AG04450 (cell line): Measurements from ENCODE around the gene DBH. TPM values are rescaled to one million over a fixed set of nuclear protein-coding genes. Genes with fewer than 3 reads are reported as not detected.

ENCODE experiments used
- CTCF ChIA-PET: fragments of 300-600, 350-600 bp; formaldehyde crosslinking; extraction: SDS; loops from one replicate; lab custom pipeline; 2022; ENCODE audit warnings: antibody characterized with exemption, inconsistent platforms; lab: Charles Lee
- POLR2A ChIA-PET: fragments of 350-600 bp; formaldehyde crosslinking; extraction: SDS; loops from one replicate; lab custom pipeline; 2021; ENCODE audit warnings: antibody characterized with exemption, inconsistent platforms; lab: Yijun Ruan, JAX
- DNase-seq: peaks from one replicate; pipeline ENCODE4 v3.0.0-alpha.2; 2011; ENCODE audit warnings: low read depth, low spot score
- H3K27ac ChIP-seq: one replicate; pipeline ENCODE4 v1.5.1; 2012; ENCODE audit warnings: low read depth, low read length, control low read depth
- H3K27me3 ChIP-seq: one replicate; pipeline ENCODE4 v1.6.0; 2012; ENCODE audit warnings: low read length; ENCODE audit not compliant: control insufficient read depth, insufficient read depth
- H3K4me3 ChIP-seq: 2 replicates; pipeline ENCODE4 v1.5.1; 2011; ENCODE audit warnings: mild to moderate bottlenecking, low read depth, low read length, control low read depth
- H3K9me3 ChIP-seq: 2 replicates; pipeline ENCODE4 v1.5.1; 2012; ENCODE audit warnings: low read length; ENCODE audit not compliant: control insufficient read depth, insufficient read depth
- polyA plus RNA-seq: library from polyadenylated mRNA; depleted of rRNA; stranded (reverse); fragments of >200 nt; gene quantifications from 2 replicates; pipeline ENCODE4 v1.2.3, GENCODE V29; 2011
- TF ChIP-seq, protein P1 (sequence below): IDR thresholded peaks from 2 replicates; pipeline ENCODE4 v1.5.1; 2011; ENCODE audit warnings: low read depth, low read length, control low read depth, inconsistent platforms

DBH gene
- polyA plus RNA-seq, 1 experiment, result not detected

GRCh38 chr9:133704711-133705181 lies 68.6 kb downstream of the DBH start:
- ChIA-PET POLR2A (no interaction called here), CTCF (no interaction called here)
- Histone ChIP-seq H3K9me3 (peaks cover 2% of the 10 kb centered on the region; the same call in 1 of the 2 replicates), H3K4me3 (no peak overlapping the region), H3K27me3 (peaks cover 6% of the 10 kb centered on the region), H3K27ac (no peak overlapping the region)
- TF ChIP-seq, protein P1, sequence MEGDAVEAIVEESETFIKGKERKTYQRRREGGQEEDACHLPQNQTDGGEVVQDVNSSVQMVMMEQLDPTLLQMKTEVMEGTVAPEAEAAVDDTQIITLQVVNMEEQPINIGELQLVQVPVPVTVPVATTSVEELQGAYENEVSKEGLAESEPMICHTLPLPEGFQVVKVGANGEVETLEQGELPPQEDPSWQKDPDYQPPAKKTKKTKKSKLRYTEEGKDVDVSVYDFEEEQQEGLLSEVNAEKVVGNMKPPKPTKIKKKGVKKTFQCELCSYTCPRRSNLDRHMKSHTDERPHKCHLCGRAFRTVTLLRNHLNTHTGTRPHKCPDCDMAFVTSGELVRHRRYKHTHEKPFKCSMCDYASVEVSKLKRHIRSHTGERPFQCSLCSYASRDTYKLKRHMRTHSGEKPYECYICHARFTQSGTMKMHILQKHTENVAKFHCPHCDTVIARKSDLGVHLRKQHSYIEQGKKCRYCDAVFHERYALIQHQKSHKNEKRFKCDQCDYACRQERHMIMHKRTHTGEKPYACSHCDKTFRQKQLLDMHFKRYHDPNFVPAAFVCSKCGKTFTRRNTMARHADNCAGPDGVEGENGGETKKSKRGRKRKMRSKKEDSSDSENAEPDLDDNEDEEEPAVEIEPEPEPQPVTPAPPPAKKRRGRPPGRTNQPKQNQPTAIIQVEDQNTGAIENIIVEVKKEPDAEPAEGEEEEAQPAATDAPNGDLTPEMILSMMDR, result no peak
- no peak for DNase-seq

- Histone ChIP-seq H3K9me3 (peaks cover 2% of the 10 kb centered on the region; the same call in 1 of the 2 replicates), H3K27ac (no peak overlapping the region), H3K4me3 (no peak overlapping the region), H3K27me3 (peaks cover 6% of the 10 kb centered on the region)
- TF ChIP-seq, protein P1, result no peak
- CTCF ChIA-PET, result no interaction called here
- DNase-seq, result no peak
- POLR2A ChIA-PET, result no interaction called here
Observed at GRCh38 chr9:133705576-133705975, 69.4 kb downstream of the DBH start.

GRCh38 chr9:133706307-133707050 lies 70.3 kb downstream of the DBH start:
- CTCF ChIA-PET, result interaction anchor here (0.6 kb wide), 2 partner anchors 88 to 448 kb away, joined by 3 to 4 read pairs; no protein-coding TSS in a partner anchor
- Histone ChIP-seq H3K27me3 (peaks cover 6% of the 10 kb centered on the region), H3K9me3 (peaks cover under 1% of the 10 kb centered on the region; the same call in 1 of the 2 replicates), H3K4me3 (no peak overlapping the region), H3K27ac (no peak overlapping the region)
- POLR2A ChIA-PET, result no interaction called here
- TF ChIP-seq, protein P1, result no peak
- no peak for DNase-seq

- CTCF ChIA-PET, result no interaction called here
- Histone ChIP-seq H3K9me3 (no peaks in the 10 kb centered on the region; the same call in 1 of the 2 replicates), H3K27me3 (peaks cover 3% of the 10 kb centered on the region), H3K4me3 (no peak overlapping the region), H3K27ac (no peak overlapping the region)
- TF ChIP-seq, protein P1, result no peak
- DNase-seq, result no peak
- POLR2A ChIA-PET, result no interaction called here
Observed at GRCh38 chr9:133707065-133707762, 71.1 kb downstream of the DBH start.

DNA sequence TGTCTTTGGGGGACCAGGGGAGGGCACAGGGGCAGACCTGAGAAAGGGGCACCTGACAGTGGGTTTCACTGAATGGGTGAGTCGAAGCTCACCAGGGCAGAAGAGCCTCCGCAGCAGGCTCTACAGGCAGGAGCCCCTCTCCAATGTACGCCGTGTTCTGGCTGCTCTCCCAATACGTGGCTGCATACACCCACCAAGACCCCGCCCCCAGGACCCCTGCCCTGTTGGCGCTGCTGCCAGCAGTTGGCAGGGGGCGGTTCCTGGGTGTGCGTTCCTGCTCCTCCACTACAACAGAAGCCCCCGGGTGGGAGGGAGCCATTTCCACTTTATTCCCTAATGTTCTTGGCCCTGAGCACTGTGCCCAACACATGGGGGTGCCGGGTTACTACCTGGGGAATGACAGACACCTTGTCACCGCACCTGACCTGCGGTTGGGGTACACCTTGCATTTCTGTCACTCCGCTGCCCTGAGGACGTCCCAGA lies 71.6 kb downstream of the DBH start:
- TF ChIP-seq, protein P1, result no peak
- ChIA-PET CTCF (no interaction called here), POLR2A (no interaction called here)
- Histone ChIP-seq H3K9me3 (no peaks in the 10 kb centered on the region; the same call in 1 of the 2 replicates), H3K4me3 (no peak overlapping the region), H3K27me3 (peaks cover 3% of the 10 kb centered on the region), H3K27ac (no peak overlapping the region)
- no peak for DNase-seq
